CD1c-positive myeloid dendritic cell (primary cell): ENCODE measurements around the gene GRIN3A.
A peak's percentile ranks its signal among the peaks of the same experiment; 100 is the strongest.
"Not testable (repeated sequence)": the region's sequence is repeated elsewhere in the genome, so short reads cannot be mapped to it uniquely, and the experiment has no call there.

Source experiments
- DNase-seq: peaks from one replicate; pipeline ENCODE4 v3.0.0-alpha.2; 2016; ENCODE audit errors: extremely low spot score

Gene GRIN3A

GRCh38 chr9:101578378-101578777 lies 160.1 kb downstream of the GRIN3A start:
- DNase-seq: peak; percentile 61

GRCh38 chr9:101574731-101575333 lies 163.6 kb downstream of the GRIN3A start:
- no peak for DNase-seq

GRCh38 chr9:101572316-101572715 lies 166.1 kb downstream of the GRIN3A start:
- DNase-seq: no peak

- DNase-seq: no peak
These were observed 167.3 kb downstream of the GRIN3A start for GRCh38 chr9:101571114-101571513.

- no peak for DNase-seq
These were observed 168.5 kb downstream of the GRIN3A start for GRCh38 chr9:101569741-101570501.

- DNase-seq: no peak
These were observed 170.6 kb downstream of the GRIN3A start for GRCh38 chr9:101567725-101568350.

GRCh38 chr9:101566904-101567724 lies 171.3 kb downstream of the GRIN3A start:
- peak; percentile 15 for DNase-seq

GRCh38 chr9:101564252-101564651 lies 174.2 kb downstream of the GRIN3A start:
- DNase-seq: no peak

- DNase-seq: no peak
These were observed 175.5 kb downstream of the GRIN3A start for GRCh38 chr9:101562966-101563365.

GRCh38 chr9:101561740-101562139 lies 176.7 kb downstream of the GRIN3A start:
- DNase-seq: no peak

- DNase-seq: not testable (repeated sequence)
These were observed 188.9 kb downstream of the GRIN3A start for GRCh38 chr9:101549472-101550098.

GRCh38 chr9:101543098-101543735 lies 195.2 kb downstream of the GRIN3A start:
- no peak for DNase-seq

- DNase-seq: no peak
These were observed 198.4 kb downstream of the GRIN3A start for GRCh38 chr9:101540069-101540468.

- no peak for DNase-seq
These were observed 201.5 kb downstream of the GRIN3A start for GRCh38 chr9:101536938-101537337.

GRCh38 chr9:101536351-101536750 lies 202.1 kb downstream of the GRIN3A start:
- DNase-seq: no peak

GRCh38 chr9:101533334-101534204 lies 204.9 kb downstream of the GRIN3A start, which contains the start of gene RNF20:
RNF20 (plus strand) TSS chr9:101533853; CDS start chr9:101535424, 1,571 bp downstream.
- peak; percentile 98 for DNase-seq

- DNase-seq: peak; percentile 88
These were observed 208.3 kb downstream of the GRIN3A start for GRCh38 chr9:101530076-101530711.

GRCh38 chr9:101528015-101528414 lies 210.4 kb downstream of the GRIN3A start:
- no peak for DNase-seq

- DNase-seq: no peak
These were observed 211.4 kb downstream of the GRIN3A start for GRCh38 chr9:101527066-101527465.
